Measurements from ENCODE around the gene DLGAP3. TPM values are rescaled to one million over a fixed set of nuclear protein-coding genes. Genes with fewer than 3 reads are reported as not detected.

DLGAP3 gene
- polyA plus RNA-seq, 1 donor from 2014 or later = 2.9 TPM

DNA sequence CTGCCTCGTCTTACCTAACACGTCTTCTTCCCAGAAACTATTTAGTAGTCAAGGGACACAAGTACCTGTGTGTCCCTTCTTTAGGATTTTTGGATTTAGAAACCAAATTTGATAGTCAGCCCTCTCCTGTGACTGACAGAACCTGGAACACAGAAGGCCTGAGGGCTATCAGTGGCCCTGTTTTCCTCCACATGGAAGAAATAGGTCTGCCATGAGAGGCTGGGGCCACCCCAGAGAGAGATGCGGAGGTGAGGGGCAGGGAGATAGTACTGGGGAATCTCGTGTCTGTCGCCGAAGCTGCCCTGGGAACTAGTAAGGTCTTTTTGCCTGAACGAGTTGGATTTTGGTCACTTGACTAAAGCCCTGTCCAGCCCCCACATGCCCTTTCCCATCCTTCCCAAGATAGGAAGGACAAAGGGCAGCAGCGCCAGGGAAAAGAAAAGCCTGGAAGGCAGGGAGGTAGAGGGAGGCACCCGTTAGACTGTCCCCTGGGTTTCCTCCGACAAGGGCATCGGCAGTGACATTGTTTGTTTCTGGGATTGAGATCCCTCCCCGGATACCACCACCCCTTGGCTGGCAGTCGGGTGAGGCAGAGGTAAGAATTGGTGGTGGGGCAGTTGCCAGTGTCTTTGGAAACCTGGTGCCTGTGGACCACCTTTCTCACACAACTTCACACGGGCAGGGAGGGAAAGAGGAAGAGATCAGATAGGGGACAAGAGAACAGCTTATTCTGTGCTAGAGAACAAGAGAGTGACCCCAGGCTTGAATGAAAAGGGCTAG lies 89.7 kb downstream of the DLGAP3 start:
- Histone ChIP-seq H3K36me3 (ENCODE audit: insufficient read depth, low read length) (no peaks in the 10 kb centered on the region), H3K27ac (ENCODE audit: low read length) (no peak overlapping the region), H3F3A (ENCODE audit: insufficient read depth, low read length, poor library complexity, severe bottlenecking) (no peaks in the 10 kb centered on the region), H3K9ac (ENCODE audit: low read length) (no peak overlapping the region), H3K27me3 (ENCODE audit: insufficient read depth, low read depth, low read length) (no peaks in the 10 kb centered on the region), H3K9me2 (ENCODE audit: insufficient read depth, low read length) (no peaks in the 10 kb centered on the region), H4K20me1 (ENCODE audit: insufficient read depth) (no peaks in the 10 kb centered on the region), H2AFZ (ENCODE audit: low read depth, low read length) (no peak overlapping the region), H3K4me2 (ENCODE audit: low read length) (no peak overlapping the region), H3K9me3 (ENCODE audit: low read length) (no peaks in the 10 kb centered on the region), H3K4me3 (ENCODE audit: low read length) (no peak overlapping the region), H3K79me2 (replicated peaks; ENCODE audit: insufficient read depth, low read length) (no peaks in the 10 kb centered on the region)
- no peak for TF ChIP-seq EZH2 (IDR thresholded peaks at IDR 0.05; ENCODE audit: borderline replicate concordance, insufficient read depth, low read length, poor library complexity, severe bottlenecking)
- TF ChIP-seq EP300 (conservative IDR thresholded peaks at IDR 0.05; ENCODE audit: poor library complexity, severe bottlenecking) = no peak
- no peak for TF ChIP-seq POLR2AphosphoS5 (IDR thresholded peaks at IDR 0.05)
- TF ChIP-seq RAD21 (conservative IDR thresholded peaks at IDR 0.05) = no peak
- no peak for TF ChIP-seq CTCF (IDR thresholded peaks at IDR 0.05; ENCODE audit: poor library complexity, severe bottlenecking)
- TF ChIP-seq SMC3 (conservative IDR thresholded peaks at IDR 0.05; ENCODE audit: poor library complexity) = no peak
- TF ChIP-seq MXI1 (conservative IDR thresholded peaks at IDR 0.05; ENCODE audit: poor library complexity, severe bottlenecking) = no peak
- TF ChIP-seq, protein P1, sequence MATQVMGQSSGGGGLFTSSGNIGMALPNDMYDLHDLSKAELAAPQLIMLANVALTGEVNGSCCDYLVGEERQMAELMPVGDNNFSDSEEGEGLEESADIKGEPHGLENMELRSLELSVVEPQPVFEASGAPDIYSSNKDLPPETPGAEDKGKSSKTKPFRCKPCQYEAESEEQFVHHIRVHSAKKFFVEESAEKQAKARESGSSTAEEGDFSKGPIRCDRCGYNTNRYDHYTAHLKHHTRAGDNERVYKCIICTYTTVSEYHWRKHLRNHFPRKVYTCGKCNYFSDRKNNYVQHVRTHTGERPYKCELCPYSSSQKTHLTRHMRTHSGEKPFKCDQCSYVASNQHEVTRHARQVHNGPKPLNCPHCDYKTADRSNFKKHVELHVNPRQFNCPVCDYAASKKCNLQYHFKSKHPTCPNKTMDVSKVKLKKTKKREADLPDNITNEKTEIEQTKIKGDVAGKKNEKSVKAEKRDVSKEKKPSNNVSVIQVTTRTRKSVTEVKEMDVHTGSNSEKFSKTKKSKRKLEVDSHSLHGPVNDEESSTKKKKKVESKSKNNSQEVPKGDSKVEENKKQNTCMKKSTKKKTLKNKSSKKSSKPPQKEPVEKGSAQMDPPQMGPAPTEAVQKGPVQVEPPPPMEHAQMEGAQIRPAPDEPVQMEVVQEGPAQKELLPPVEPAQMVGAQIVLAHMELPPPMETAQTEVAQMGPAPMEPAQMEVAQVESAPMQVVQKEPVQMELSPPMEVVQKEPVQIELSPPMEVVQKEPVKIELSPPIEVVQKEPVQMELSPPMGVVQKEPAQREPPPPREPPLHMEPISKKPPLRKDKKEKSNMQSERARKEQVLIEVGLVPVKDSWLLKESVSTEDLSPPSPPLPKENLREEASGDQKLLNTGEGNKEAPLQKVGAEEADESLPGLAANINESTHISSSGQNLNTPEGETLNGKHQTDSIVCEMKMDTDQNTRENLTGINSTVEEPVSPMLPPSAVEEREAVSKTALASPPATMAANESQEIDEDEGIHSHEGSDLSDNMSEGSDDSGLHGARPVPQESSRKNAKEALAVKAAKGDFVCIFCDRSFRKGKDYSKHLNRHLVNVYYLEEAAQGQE (IDR thresholded peaks at IDR 0.05; ENCODE audit: borderline replicate concordance) = no peak
- no peak for TF ChIP-seq TAF1 (IDR thresholded peaks at IDR 0.05; ENCODE audit: low read depth)

DNA sequence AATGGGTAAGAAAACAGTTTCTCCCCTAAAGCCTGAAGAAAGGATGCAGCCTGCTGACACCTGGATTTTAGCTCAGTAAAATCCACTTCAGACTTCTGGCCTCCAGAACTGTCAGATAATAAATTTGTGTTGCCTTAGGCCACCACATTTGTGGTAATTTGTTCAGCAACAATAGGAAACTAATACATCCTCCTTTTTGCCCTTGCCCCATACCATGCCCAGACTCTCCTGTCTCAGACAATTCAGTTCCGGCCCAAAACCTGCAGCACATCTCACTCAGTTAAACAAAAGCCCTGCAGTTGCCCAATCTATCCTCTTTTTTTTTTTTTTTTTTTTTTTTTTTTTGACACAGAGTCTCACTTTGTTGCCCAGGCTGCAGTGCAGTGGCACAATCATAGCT lies 95.7 kb downstream of the DLGAP3 start:
- no peak overlapping the region for H3K27ac ChIP-seq (ENCODE audit: low read length)
- no peak overlapping the region for H2AFZ ChIP-seq (ENCODE audit: low read depth, low read length)
- no peaks in the 10 kb centered on the region for H3K27me3 ChIP-seq (ENCODE audit: insufficient read depth, low read depth, low read length)
- no peaks in the 10 kb centered on the region for H4K20me1 ChIP-seq (ENCODE audit: insufficient read depth)
- no peak overlapping the region for H3K9ac ChIP-seq (ENCODE audit: low read length)
- no peak overlapping the region for H3K4me3 ChIP-seq (ENCODE audit: low read length)
- no peaks in the 10 kb centered on the region for H3K9me2 ChIP-seq (ENCODE audit: insufficient read depth, low read length)
- H3F3A ChIP-seq (ENCODE audit: insufficient read depth, low read length, poor library complexity, severe bottlenecking) = no peaks in the 10 kb centered on the region
- H3K79me2 ChIP-seq (replicated peaks; ENCODE audit: insufficient read depth, low read length) = no peaks in the 10 kb centered on the region
- TF ChIP-seq TAF1 (IDR thresholded peaks at IDR 0.05; ENCODE audit: low read depth) = no peak
- TF ChIP-seq EZH2 (IDR thresholded peaks at IDR 0.05; ENCODE audit: borderline replicate concordance, insufficient read depth, low read length, poor library complexity, severe bottlenecking) = no peak
- TF ChIP-seq EP300 (conservative IDR thresholded peaks at IDR 0.05; ENCODE audit: poor library complexity, severe bottlenecking) = no peak
- TF ChIP-seq RAD21 (conservative IDR thresholded peaks at IDR 0.05) = no peak
- no peak for TF ChIP-seq SMC3 (conservative IDR thresholded peaks at IDR 0.05; ENCODE audit: poor library complexity)
- no peak for TF ChIP-seq POLR2AphosphoS5 (IDR thresholded peaks at IDR 0.05)
- TF ChIP-seq, protein P1 (IDR thresholded peaks at IDR 0.05; ENCODE audit: borderline replicate concordance) = no peak
- no peak for TF ChIP-seq MXI1 (conservative IDR thresholded peaks at IDR 0.05; ENCODE audit: poor library complexity, severe bottlenecking)
- no peak for TF ChIP-seq CTCF (IDR thresholded peaks at IDR 0.05; ENCODE audit: poor library complexity, severe bottlenecking)
- H3K9me3 ChIP-seq (ENCODE audit: low read length) = no peaks in the 10 kb centered on the region
- no peak overlapping the region for H3K4me2 ChIP-seq (ENCODE audit: low read length)
- no peaks in the 10 kb centered on the region for H3K36me3 ChIP-seq (ENCODE audit: insufficient read depth, low read length)
